GM12878 (cell line): ENCODE results near the gene IFITM2. TPM values are rescaled to one million over a fixed set of nuclear protein-coding genes. Genes with fewer than 3 reads are reported as not detected.

Experiments
- BHLHE40 ChIP-seq, 2 experiments: fragments of 450-650 bp in 1 of 2; IDR thresholded peaks; 2 replicates each; pipeline ENCODE4 v1.6.1; 2011 to 2017; ENCODE audit warnings: low read depth in 2 of 2, borderline replicate concordance in 1 of 2, improper control_type of control experiment in 1 of 2, low read length in 1 of 2, mild to moderate bottlenecking in 1 of 2
- DPF2 ChIP-seq: fragments of 450-650 bp; IDR thresholded peaks from 2 replicates; pipeline ENCODE4 v1.6.1; 2017; ENCODE audit warnings: mild to moderate bottlenecking
- HCFC1 ChIP-seq: fragments of 150-350 bp; IDR thresholded peaks from 2 replicates; pipeline ENCODE4 v1.6.1; 2014; ENCODE audit warnings: low read length
- IRF4 ChIP-seq: IDR thresholded peaks from 2 replicates; pipeline ENCODE4 v1.6.1; 2011; ENCODE audit warnings: low read depth, low read length
- MYC ChIP-seq: IDR thresholded peaks from 2 replicates; pipeline ENCODE4 v1.6.1; 2011; ENCODE audit warnings: mild to moderate bottlenecking, low read length, moderate library complexity, inconsistent platforms; ENCODE audit not compliant: insufficient read depth, insufficient replicate concordance, insufficient read length, severe bottlenecking
- PKNOX1 ChIP-seq: fragments of 450-650 bp; IDR thresholded peaks from 2 replicates; pipeline ENCODE4 v1.6.1; 2016; ENCODE audit warnings: mild to moderate bottlenecking
- RUNX3 ChIP-seq: IDR thresholded peaks from 2 replicates; pipeline ENCODE4 v1.6.1; 2012; ENCODE audit warnings: low read length, inconsistent platforms
- TCF12 ChIP-seq: IDR thresholded peaks from 2 replicates; pipeline ENCODE4 v1.6.1; 2011; ENCODE audit warnings: low read depth, mild to moderate bottlenecking, low read length
- TCF3 ChIP-seq: IDR thresholded peaks from 2 replicates; pipeline ENCODE4 v1.6.1; 2012; ENCODE audit warnings: low read depth, mild to moderate bottlenecking, low read length, borderline replicate concordance; ENCODE audit not compliant: insufficient read depth
- USF1 ChIP-seq: IDR thresholded peaks from 2 replicates; pipeline ENCODE4 v1.6.1; 2011; ENCODE audit warnings: borderline replicate concordance, low read depth, mild to moderate bottlenecking, moderate library complexity, mixed read lengths, low read length; ENCODE audit not compliant: insufficient read depth; ENCODE audit errors: extremely low read length
- polyA plus RNA-seq, 11 experiments: library from polyadenylated mRNA; depleted of rRNA in 4 of 11; unstranded in 6 of 11; stranded (reverse) in 5 of 11; fragments of >200 nt; fragmentation: Nextera tagmentation in 4 of 11; fragmentation: Illumina TruSeq in 1 of 11; extraction: Ambion mirVana in 4 of 11; extraction: Trizol in 1 of 11; gene quantifications; 1 replicate in 1 of 11; 2 replicates in 10 of 11; pipeline versions ENCODE4 v1.2.1 to v1.2.3, GENCODE V29; 2011 to 2016; ENCODE audit warnings: inconsistent platforms in 2 of 11, missing spikeins in 2 of 11, low read depth in 1 of 11
- total RNA-seq, 4 experiments: library from RNA; depleted of rRNA in 3 of 4; stranded (reverse); fragments of >200 nt in 3 of 4; fragmentation: Illumina TruSeq in 1 of 4; extraction: Trizol in 1 of 4; gene quantifications; 2 replicates each; pipeline versions ENCODE4 v1.2.1 to v1.2.3, GENCODE V29; 2013 to 2021
- TF ChIP-seq, protein P1 (sequence below): fragments of 450-650 bp; formaldehyde crosslinking; IDR thresholded peaks from 2 replicates; pipeline ENCODE4 v1.5.0; 2022; ENCODE audit warnings: mild to moderate bottlenecking, missing genetic modification characterization
- TF ChIP-seq, protein P2 (sequence below), 3 experiments: IDR thresholded peaks in 2 of 3; conservative IDR thresholded peaks in 1 of 3; 2 replicates each; pipeline ENCODE4 v1.5.1; 2011; ENCODE audit warnings: low read depth in 3 of 3, low read length in 3 of 3, mild to moderate bottlenecking in 3 of 3, control low read depth in 2 of 3, moderate library complexity in 2 of 3, inconsistent platforms in 1 of 3, mixed read lengths in 1 of 3; ENCODE audit not compliant: control insufficient read depth in 2 of 3, insufficient read depth in 1 of 3; ENCODE audit errors: extremely low read depth in 1 of 3

Gene IFITM2
- total and polyA plus RNA-seq, 10 of the 15 experiments (the other 5 are each of a cell fraction or from before 2014, with no cell fraction given), result 116 to 3,672 (median 724) TPM

- TF ChIP-seq BHLHE40 (IDR thresholded peaks at IDR 0.05; ENCODE audit: borderline replicate concordance in 1 of 2, low read depth in 2 of 2, low read length in 1 of 2), result peak in 1 of 2 experiments; percentile 59; a peak in 1 of 4 replicates
- TF ChIP-seq DPF2, result peak; percentile 35; the same call in 1 of the 2 replicates
- TF ChIP-seq HCFC1, result 0 out of 2 replicates have a peak, but pooled peaks have one; percentile 16
- TF ChIP-seq TCF12, result peak; percentile 48; the same call in 1 of the 2 replicates
- TF ChIP-seq PKNOX1, result 0 out of 2 replicates have a peak, but pooled peaks have one; percentile 14
- TF ChIP-seq MYC, result peak; percentile 59
- peak; percentile 63 for TF ChIP-seq RUNX3
- TF ChIP-seq TCF3, result peak; percentile 65; the same call in 1 of the 2 replicates
- TF ChIP-seq, protein P1, sequence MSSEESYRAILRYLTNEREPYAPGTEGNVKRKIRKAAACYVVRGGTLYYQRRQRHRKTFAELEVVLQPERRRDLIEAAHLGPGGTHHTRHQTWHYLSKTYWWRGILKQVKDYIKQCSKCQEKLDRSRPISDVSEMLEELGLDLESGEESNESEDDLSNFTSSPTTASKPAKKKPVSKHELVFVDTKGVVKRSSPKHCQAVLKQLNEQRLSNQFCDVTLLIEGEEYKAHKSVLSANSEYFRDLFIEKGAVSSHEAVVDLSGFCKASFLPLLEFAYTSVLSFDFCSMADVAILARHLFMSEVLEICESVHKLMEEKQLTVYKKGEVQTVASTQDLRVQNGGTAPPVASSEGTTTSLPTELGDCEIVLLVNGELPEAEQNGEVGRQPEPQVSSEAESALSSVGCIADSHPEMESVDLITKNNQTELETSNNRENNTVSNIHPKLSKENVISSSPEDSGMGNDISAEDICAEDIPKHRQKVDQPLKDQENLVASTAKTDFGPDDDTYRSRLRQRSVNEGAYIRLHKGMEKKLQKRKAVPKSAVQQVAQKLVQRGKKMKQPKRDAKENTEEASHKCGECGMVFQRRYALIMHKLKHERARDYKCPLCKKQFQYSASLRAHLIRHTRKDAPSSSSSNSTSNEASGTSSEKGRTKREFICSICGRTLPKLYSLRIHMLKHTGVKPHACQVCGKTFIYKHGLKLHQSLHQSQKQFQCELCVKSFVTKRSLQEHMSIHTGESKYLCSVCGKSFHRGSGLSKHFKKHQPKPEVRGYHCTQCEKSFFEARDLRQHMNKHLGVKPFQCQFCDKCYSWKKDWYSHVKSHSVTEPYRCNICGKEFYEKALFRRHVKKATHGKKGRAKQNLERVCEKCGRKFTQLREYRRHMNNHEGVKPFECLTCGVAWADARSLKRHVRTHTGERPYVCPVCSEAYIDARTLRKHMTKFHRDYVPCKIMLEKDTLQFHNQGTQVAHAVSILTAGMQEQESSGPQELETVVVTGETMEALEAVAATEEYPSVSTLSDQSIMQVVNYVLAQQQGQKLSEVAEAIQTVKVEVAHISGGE (CRISPR knock-in tag), result peak; percentile 25; the same call in 1 of the 2 replicates
- 0 out of 2 replicates have a peak, but pooled peaks have one; percentile 21 for TF ChIP-seq IRF4
- peak; percentile 45 for TF ChIP-seq USF1
- TF ChIP-seq, protein P2, sequence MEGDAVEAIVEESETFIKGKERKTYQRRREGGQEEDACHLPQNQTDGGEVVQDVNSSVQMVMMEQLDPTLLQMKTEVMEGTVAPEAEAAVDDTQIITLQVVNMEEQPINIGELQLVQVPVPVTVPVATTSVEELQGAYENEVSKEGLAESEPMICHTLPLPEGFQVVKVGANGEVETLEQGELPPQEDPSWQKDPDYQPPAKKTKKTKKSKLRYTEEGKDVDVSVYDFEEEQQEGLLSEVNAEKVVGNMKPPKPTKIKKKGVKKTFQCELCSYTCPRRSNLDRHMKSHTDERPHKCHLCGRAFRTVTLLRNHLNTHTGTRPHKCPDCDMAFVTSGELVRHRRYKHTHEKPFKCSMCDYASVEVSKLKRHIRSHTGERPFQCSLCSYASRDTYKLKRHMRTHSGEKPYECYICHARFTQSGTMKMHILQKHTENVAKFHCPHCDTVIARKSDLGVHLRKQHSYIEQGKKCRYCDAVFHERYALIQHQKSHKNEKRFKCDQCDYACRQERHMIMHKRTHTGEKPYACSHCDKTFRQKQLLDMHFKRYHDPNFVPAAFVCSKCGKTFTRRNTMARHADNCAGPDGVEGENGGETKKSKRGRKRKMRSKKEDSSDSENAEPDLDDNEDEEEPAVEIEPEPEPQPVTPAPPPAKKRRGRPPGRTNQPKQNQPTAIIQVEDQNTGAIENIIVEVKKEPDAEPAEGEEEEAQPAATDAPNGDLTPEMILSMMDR (IDR thresholded peaks at IDR 0.05 in 2 of 3, conservative IDR thresholded peaks at IDR 0.05 in 1 of 3; ENCODE audit: control insufficient read depth in 2 of 3, extremely low read depth in 1 of 3, insufficient read depth in 1 of 3, low read depth in 3 of 3, low read length in 3 of 3), result 0 out of 6 replicates have a peak, but pooled peaks of 1 of the 3 experiments have one; percentile 8
Measured at GRCh38 chr11:307766-308708, at the start of gene IFITM2 (continued).
